ENCODE measurements around the gene GGT1.
"Not testable (repeated sequence)": the region's sequence is repeated elsewhere in the genome, so short reads cannot be mapped to it uniquely, and the experiment has no call there.

GGT1 gene

GRCh38 chr22:24595863-24596262 is 7.1 kb upstream of the GGT1 start:
- DNase-seq (ENCODE audit: low spot score), result no peak

- not testable (repeated sequence) for DNase-seq (ENCODE audit: low spot score)
These were observed 5.9 kb upstream of the GGT1 start for GRCh38 chr22:24597076-24597475.

GRCh38 chr22:24599514-24599913 is 3.5 kb upstream of the GGT1 start:
- no peak for DNase-seq (ENCODE audit: low spot score)

GRCh38 chr22:24599958-24600715 is 2.9 kb upstream of the GGT1 start:
- DNase-seq (ENCODE audit: low spot score), result not testable (repeated sequence)

- no peak for DNase-seq (ENCODE audit: low spot score)
These were observed 1.5 kb upstream of the GGT1 start for GRCh38 chr22:24601217-24602104.

GRCh38 chr22:24602105-24602749 is 766 bp upstream of the GGT1 start:
- not testable (repeated sequence) for DNase-seq (ENCODE audit: low spot score)

- DNase-seq (ENCODE audit: low spot score), result not testable (repeated sequence)
These were observed 1.0 kb downstream of the GGT1 start for GRCh38 chr22:24603770-24604629.

GRCh38 chr22:24606340-24606739 is 3.3 kb downstream of the GGT1 start:
- DNase-seq (ENCODE audit: low spot score), result not testable (repeated sequence)

- peak; percentile 84 for DNase-seq (ENCODE audit: low spot score)
These were observed 4.5 kb downstream of the GGT1 start for GRCh38 chr22:24607429-24607983.

- DNase-seq (ENCODE audit: low spot score), result not testable (repeated sequence)
These were observed 5.3 kb downstream of the GGT1 start for GRCh38 chr22:24608327-24608726.

GRCh38 chr22:24609888-24610287 is 6.9 kb downstream of the GGT1 start:
- DNase-seq (ENCODE audit: low spot score), result not testable (repeated sequence)

- DNase-seq (ENCODE audit: low spot score), result not testable (repeated sequence)
These were observed 11.8 kb downstream of the GGT1 start for GRCh38 chr22:24614794-24615193.

- DNase-seq (ENCODE audit: low spot score), result not testable (repeated sequence)
These were observed 18.3 kb downstream of the GGT1 start for GRCh38 chr22:24621244-24621643.

- DNase-seq (ENCODE audit: low spot score), result peak; percentile 64
These were observed 19.6 kb downstream of the GGT1 start for GRCh38 chr22:24622596-24622995.

- DNase-seq (ENCODE audit: low spot score), result not testable (repeated sequence)
These were observed 24.9 kb downstream of the GGT1 start for GRCh38 chr22:24627911-24628310.

- not testable (repeated sequence) for DNase-seq (ENCODE audit: low spot score)
These were observed 26.1 kb downstream of the GGT1 start for GRCh38 chr22:24629069-24629468.

GRCh38 chr22:24630812-24631427 is 27.9 kb downstream of the GGT1 start:
- DNase-seq (ENCODE audit: low spot score), result not testable (repeated sequence)

- not testable (repeated sequence) for DNase-seq (ENCODE audit: low spot score)
These were observed 28.6 kb downstream of the GGT1 start for GRCh38 chr22:24631430-24632122.

- DNase-seq (ENCODE audit: low spot score), result not testable (repeated sequence)
These were observed 29.6 kb downstream of the GGT1 start for GRCh38 chr22:24632642-24633041.
